ENCODE results near the gene TPRG1. TPM values are rescaled to one million over a fixed set of nuclear protein-coding genes. Genes with fewer than 3 reads are reported as not detected.

TPRG1 gene
- total and polyA plus RNA-seq, 2 donors (not counting 3 experiments of a cell fraction or from before 2014, with no cell fraction given) = 0.30 TPM; not detected in 1

- Histone ChIP-seq H3K4me3 (replicated peaks in 1 of 3; ENCODE audit: insufficient read depth in 1 of 3, low read depth in 1 of 3, low read length in 3 of 3) (no peak overlapping the region), H2AFZ (ENCODE audit: low read depth, low read length) (no peak overlapping the region), H3K4me2 (ENCODE audit: insufficient read depth, low read length) (no peak overlapping the region), H3K36me3 (ENCODE audit: control insufficient read depth in 2 of 2, extremely low read depth in 1 of 2, insufficient read depth in 2 of 2, low read length in 2 of 2) (no peaks in the 10 kb centered on the region), H3K9me3 (replicated peaks; ENCODE audit: control insufficient read depth, insufficient read depth, low read length) (no peaks in the 10 kb centered on the region), H3K27ac (ENCODE audit: insufficient read depth, low read depth, low read length) (no peak overlapping the region), H3K9ac (replicated peaks; ENCODE audit: extremely low read depth, insufficient read depth, low read length) (no peak overlapping the region), H3K79me2 (ENCODE audit: control insufficient read depth, insufficient read depth, low read length) (no peaks in the 10 kb centered on the region), H3K4me1 (ENCODE audit: control insufficient read depth, extremely low read depth, insufficient read depth, low read length) (no peaks in the 10 kb centered on the region), H3K27me3 (ENCODE audit: control insufficient read depth in 2 of 2, insufficient read depth in 2 of 2, low read length in 2 of 2) (peaks cover 5 to 8% of the 10 kb centered on the region in 2 experiments), H4K20me1 (replicated peaks; ENCODE audit: control insufficient read depth, extremely low read depth, insufficient read depth, low read length) (no peaks in the 10 kb centered on the region), H3K9me1 (replicated peaks; ENCODE audit: control insufficient read depth, extremely low read depth, insufficient read depth, low read length) (no peaks in the 10 kb centered on the region)
- peak; percentile 61 to 70 for TF ChIP-seq CTCF (IDR thresholded peaks at IDR 0.05; ENCODE audit: extremely low read depth in 1 of 2, insufficient read depth in 1 of 2, low read depth in 1 of 2, low read length in 2 of 2)
- no peak for TF ChIP-seq MYC (IDR thresholded peaks at IDR 0.05; ENCODE audit: low read depth, low read length)
- intact Hi-C loops (cut with micrococcal nuclease) = loop anchor here (1.0 kb wide), 5 partner anchors 106 to 1407 kb away; no protein-coding TSS in a partner anchor
- dilution Hi-C loops (cut with MboI; ENCODE audit: extremely low pct_ligation_motif_present, low sequenced_read_pairs) = no loop called here
- DNase-seq (ENCODE audit: low read depth, low spot score) (peak; percentile 71), FAIRE-seq (peak; percentile 87)
- BruUV-seq (replicated peaks) = no TSS peak
- ChIA-PET CTCF (interaction anchor here (0.7 to 4.0 kb wide), 21 partner anchors 8 to 1830 kb away, joined by 3 to 77 read pairs (median 4); no protein-coding TSS in a partner anchor), POLR2A (no interaction called here)
These were observed 23.7 kb upstream of the TPRG1 start for GRCh38 chr3:189148081-189148507.

- DNase-seq (ENCODE audit: low read depth, low spot score) (no peak), FAIRE-seq (no peak)
- BruUV-seq (replicated peaks) = no TSS peak
- Histone ChIP-seq H3K9ac (replicated peaks; ENCODE audit: extremely low read depth, insufficient read depth, low read length) (no peak overlapping the region), H3K36me3 (ENCODE audit: control insufficient read depth in 2 of 2, extremely low read depth in 1 of 2, insufficient read depth in 2 of 2, low read length in 2 of 2) (no peaks in the 10 kb centered on the region), H4K20me1 (replicated peaks; ENCODE audit: control insufficient read depth, extremely low read depth, insufficient read depth, low read length) (no peaks in the 10 kb centered on the region), H3K4me2 (ENCODE audit: insufficient read depth, low read length) (no peak overlapping the region), H3K27me3 (ENCODE audit: control insufficient read depth in 2 of 2, insufficient read depth in 2 of 2, low read length in 2 of 2) (peaks cover 5 to 8% of the 10 kb centered on the region in 2 experiments), H3K9me3 (replicated peaks; ENCODE audit: control insufficient read depth, insufficient read depth, low read length) (no peaks in the 10 kb centered on the region), H3K27ac (ENCODE audit: insufficient read depth, low read depth, low read length) (no peak overlapping the region), H2AFZ (ENCODE audit: low read depth, low read length) (no peak overlapping the region), H3K9me1 (replicated peaks; ENCODE audit: control insufficient read depth, extremely low read depth, insufficient read depth, low read length) (no peaks in the 10 kb centered on the region), H3K4me3 (replicated peaks in 1 of 3; ENCODE audit: insufficient read depth in 1 of 3, low read depth in 1 of 3, low read length in 3 of 3) (no peak overlapping the region), H3K79me2 (ENCODE audit: control insufficient read depth, insufficient read depth, low read length) (no peaks in the 10 kb centered on the region), H3K4me1 (ENCODE audit: control insufficient read depth, extremely low read depth, insufficient read depth, low read length) (no peaks in the 10 kb centered on the region)
- intact Hi-C loops (cut with micrococcal nuclease) = no loop called here
- dilution Hi-C loops (cut with MboI; ENCODE audit: extremely low pct_ligation_motif_present, low sequenced_read_pairs) = no loop called here
- CTCF ChIA-PET = interaction anchor here (0.8 to 4.0 kb wide), 10 partner anchors 8 to 1831 kb away, joined by 3 to 77 read pairs (median 4); no protein-coding TSS in a partner anchor
- POLR2A ChIA-PET = no interaction called here
- TF ChIP-seq GATA2 (IDR thresholded peaks at IDR 0.05; ENCODE audit: insufficient read depth, insufficient read length, low read depth, low read length) (no peak), MAX (IDR thresholded peaks at IDR 0.05; ENCODE audit: insufficient read depth, insufficient read length) (no peak), CTCF (IDR thresholded peaks at IDR 0.05; ENCODE audit: extremely low read depth in 1 of 2, insufficient read depth in 1 of 2, low read depth in 1 of 2, low read length in 2 of 2) (no peak), POLR2AphosphoS5 (IDR thresholded peaks at IDR 0.05; ENCODE audit: insufficient read depth, low read depth, low read length) (no peak), EZH2 (IDR thresholded peaks at IDR 0.05; ENCODE audit: borderline replicate concordance, low read depth, low read length, severe bottlenecking) (no peak), POLR2A (IDR thresholded peaks at IDR 0.05; ENCODE audit: low read depth, low read length) (no peak), JUN (IDR thresholded peaks at IDR 0.05; ENCODE audit: borderline replicate concordance, insufficient read depth, insufficient read length, low read depth) (no peak), MYC (IDR thresholded peaks at IDR 0.05; ENCODE audit: low read depth, low read length) (no peak), FOS (IDR thresholded peaks at IDR 0.05; ENCODE audit: borderline replicate concordance, insufficient read depth, low read length) (no peak)
These were observed 22.6 kb upstream of the TPRG1 start for GRCh38 chr3:189149203-189149602.

Measured in endothelial cell of umbilical vein (primary cell).